Measurements from ENCODE around the gene KLK4.

- TF ChIP-seq CTCF (IDR thresholded peaks at IDR 0.05) (no peak), POLR2A (IDR thresholded peaks at IDR 0.05) (no peak)
Observed at GRCh38 chr19:50893047-50893736, 18.0 kb downstream of the KLK4 start.

All from thyroid gland (tissue), 4 donors.